ENCODE data around the gene TBATA.

DNA sequence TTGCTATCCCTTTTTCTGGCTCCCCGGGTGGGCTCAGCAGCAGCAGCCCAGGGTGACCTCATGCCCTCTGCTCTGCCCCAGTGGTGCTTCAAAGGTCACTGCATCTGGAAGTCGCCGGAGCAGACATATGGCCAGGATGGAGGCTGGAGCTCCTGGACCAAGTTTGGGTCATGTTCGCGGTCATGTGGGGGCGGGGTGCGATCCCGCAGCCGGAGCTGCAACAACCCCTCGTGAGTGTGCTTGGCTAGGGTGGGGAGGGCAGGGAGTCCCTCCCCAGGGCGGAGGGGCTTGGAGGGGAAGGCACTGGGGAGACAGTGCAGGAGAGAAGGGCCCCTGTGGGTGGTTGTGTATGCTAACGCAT is 46.4 kb downstream of the TBATA start:
- TF ChIP-seq, protein P1, sequence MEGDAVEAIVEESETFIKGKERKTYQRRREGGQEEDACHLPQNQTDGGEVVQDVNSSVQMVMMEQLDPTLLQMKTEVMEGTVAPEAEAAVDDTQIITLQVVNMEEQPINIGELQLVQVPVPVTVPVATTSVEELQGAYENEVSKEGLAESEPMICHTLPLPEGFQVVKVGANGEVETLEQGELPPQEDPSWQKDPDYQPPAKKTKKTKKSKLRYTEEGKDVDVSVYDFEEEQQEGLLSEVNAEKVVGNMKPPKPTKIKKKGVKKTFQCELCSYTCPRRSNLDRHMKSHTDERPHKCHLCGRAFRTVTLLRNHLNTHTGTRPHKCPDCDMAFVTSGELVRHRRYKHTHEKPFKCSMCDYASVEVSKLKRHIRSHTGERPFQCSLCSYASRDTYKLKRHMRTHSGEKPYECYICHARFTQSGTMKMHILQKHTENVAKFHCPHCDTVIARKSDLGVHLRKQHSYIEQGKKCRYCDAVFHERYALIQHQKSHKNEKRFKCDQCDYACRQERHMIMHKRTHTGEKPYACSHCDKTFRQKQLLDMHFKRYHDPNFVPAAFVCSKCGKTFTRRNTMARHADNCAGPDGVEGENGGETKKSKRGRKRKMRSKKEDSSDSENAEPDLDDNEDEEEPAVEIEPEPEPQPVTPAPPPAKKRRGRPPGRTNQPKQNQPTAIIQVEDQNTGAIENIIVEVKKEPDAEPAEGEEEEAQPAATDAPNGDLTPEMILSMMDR (IDR thresholded peaks at IDR 0.05; ENCODE audit: low read depth, low read length, missing input control): no peak
- TF ChIP-seq RAD21 (IDR thresholded peaks at IDR 0.05): no peak
- no peak for TF ChIP-seq GABPA (IDR thresholded peaks at IDR 0.05 in 1 of 2, conservative IDR thresholded peaks at IDR 0.05 in 1 of 2)
- no peak for TF ChIP-seq NR2F2 (IDR thresholded peaks at IDR 0.05)
- TF ChIP-seq, protein P2, sequence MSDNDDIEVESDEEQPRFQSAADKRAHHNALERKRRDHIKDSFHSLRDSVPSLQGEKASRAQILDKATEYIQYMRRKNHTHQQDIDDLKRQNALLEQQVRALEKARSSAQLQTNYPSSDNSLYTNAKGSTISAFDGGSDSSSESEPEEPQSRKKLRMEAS (IDR thresholded peaks at IDR 0.05): no peak
- no peak for TF ChIP-seq SP1 (IDR thresholded peaks at IDR 0.05)
- no peak for TF ChIP-seq FOXA1 (IDR thresholded peaks at IDR 0.05)
- TF ChIP-seq, protein P3, sequence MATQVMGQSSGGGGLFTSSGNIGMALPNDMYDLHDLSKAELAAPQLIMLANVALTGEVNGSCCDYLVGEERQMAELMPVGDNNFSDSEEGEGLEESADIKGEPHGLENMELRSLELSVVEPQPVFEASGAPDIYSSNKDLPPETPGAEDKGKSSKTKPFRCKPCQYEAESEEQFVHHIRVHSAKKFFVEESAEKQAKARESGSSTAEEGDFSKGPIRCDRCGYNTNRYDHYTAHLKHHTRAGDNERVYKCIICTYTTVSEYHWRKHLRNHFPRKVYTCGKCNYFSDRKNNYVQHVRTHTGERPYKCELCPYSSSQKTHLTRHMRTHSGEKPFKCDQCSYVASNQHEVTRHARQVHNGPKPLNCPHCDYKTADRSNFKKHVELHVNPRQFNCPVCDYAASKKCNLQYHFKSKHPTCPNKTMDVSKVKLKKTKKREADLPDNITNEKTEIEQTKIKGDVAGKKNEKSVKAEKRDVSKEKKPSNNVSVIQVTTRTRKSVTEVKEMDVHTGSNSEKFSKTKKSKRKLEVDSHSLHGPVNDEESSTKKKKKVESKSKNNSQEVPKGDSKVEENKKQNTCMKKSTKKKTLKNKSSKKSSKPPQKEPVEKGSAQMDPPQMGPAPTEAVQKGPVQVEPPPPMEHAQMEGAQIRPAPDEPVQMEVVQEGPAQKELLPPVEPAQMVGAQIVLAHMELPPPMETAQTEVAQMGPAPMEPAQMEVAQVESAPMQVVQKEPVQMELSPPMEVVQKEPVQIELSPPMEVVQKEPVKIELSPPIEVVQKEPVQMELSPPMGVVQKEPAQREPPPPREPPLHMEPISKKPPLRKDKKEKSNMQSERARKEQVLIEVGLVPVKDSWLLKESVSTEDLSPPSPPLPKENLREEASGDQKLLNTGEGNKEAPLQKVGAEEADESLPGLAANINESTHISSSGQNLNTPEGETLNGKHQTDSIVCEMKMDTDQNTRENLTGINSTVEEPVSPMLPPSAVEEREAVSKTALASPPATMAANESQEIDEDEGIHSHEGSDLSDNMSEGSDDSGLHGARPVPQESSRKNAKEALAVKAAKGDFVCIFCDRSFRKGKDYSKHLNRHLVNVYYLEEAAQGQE (IDR thresholded peaks at IDR 0.05): no peak

Data from liver (tissue), 3 donors.